Bone marrow (tissue), 2 donors: Measurements from ENCODE around the gene ITGB5.
A peak's percentile ranks its signal among the peaks of the same experiment; 100 is the strongest.
"Not testable (repeated sequence)": the region's sequence is repeated elsewhere in the genome, so short reads cannot be mapped to it uniquely, and the experiment has no call there.

Experiments
- DNase-seq, 2 donors: peaks; one replicate each; lab custom pipeline; 2025; lab: John Stamatoyannopoulos, UW

ITGB5 gene

DNA sequence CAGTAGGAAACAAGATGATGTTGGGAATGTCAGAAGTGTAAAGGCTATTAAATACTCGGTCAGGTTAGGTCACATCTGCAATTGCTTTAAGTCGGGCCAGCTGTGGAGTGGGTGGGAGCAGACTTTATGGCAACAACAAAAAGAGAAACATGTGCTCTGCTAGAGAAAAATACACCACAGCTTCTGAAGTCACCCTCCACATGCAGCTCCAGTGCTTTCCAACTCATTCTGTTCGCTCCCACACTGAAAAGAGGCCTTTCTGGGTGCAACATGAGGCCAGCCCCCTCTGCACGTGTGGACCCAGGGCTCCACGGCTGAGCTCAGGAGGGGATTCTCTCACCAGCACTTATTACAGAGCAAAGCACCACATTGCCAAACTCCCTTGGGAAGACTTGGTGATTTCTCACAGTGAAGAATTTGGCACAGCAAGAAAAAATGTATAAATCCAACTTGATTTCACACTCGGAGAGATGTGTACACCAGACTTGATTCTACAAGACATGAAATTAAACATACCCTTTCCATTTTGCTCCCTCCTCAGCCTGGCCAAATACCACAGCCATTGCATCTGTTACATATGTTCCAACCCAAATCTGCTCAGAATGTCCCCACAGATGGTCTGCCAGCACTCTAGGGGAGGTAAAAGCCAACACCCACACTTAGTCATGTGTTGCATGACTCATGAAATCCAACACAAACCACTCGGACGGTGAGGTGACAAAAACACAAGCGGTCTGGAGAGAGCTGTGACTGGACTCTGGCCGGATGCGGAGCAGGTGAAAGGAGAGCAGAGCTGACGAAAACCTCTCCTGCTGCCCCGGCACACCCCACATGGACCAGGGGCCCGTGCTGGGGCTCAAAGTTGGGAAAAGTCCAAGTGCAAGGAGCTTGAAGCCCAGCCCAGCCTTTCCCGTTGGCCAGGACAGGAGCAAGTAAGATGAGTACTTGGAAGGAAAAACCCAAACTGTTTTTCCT, 74.6 kb downstream of the ITGB5 start:
- no peak for DNase-seq

DNA sequence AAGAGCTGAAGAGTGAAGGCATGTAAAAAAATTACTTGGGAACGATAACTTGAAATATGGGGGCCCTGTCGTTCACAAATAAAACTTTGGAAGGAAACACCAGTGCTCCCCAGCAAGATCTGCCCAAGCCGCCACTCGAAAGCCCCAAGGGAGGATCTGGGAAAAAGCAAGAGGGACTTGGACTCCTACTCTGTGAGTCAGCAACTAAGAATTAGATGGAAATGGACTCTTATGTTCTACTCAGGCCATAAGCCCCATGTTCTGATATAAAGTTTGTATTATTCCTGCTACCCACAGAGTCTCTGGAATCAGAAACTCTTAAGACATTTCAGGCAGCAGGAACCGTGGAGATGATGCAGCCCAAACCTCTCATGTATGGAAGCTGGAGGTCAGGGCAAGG, 75.7 kb downstream of the ITGB5 start:
- no peak for DNase-seq

- DNase-seq: no peak
Measured at GRCh38 chr3:124810970-124811369, 76.2 kb downstream of the ITGB5 start.

GRCh38 chr3:124809039-124809438, 78.1 kb downstream of the ITGB5 start:
- DNase-seq: no peak

DNA sequence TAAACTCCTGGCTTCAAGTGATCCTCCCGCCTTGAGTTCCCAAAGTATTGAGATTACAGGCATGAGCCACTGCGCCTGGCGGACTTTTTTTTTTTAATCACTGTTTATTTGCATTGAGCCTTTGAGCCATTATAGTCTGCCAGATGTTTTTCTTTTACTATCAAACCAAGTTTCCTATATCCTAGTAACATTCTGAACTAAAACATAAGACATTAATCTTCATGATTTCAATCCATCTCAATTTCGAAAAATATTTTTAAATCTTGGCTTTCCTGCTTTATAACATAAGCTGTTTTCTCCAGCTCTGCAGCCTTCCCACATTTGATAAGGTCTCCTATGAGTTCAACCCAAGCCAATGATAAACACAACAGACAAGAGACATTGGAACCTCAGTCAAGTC, 81.5 kb downstream of the ITGB5 start:
- DNase-seq: no peak

GRCh38 chr3:124804875-124805274, 82.3 kb downstream of the ITGB5 start:
- no peak for DNase-seq

DNA sequence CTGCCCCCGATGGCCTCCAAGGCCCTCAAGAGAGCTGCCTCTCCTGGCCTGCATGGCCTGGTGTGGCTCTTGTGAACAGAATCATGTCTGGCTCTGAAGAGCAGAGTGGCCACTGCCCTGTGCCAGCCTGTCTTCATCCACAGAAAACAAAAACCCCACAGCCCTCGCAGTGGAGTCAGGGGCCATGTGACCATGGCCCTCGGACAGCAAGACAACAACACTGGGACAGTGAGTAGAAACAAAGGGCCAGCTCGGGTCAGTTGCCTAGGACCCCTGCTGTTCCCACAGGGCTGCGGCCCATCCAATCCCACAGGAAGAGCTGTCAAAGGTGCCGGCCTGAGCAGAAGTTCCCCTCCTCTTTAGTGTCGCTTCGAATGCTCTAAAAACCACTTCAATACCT, 84.5 kb downstream of the ITGB5 start:
- DNase-seq: no peak

- no peak for DNase-seq
Measured at GRCh38 chr3:124802061-124802698, 85.0 kb downstream of the ITGB5 start.

- no peak for DNase-seq
Measured at GRCh38 chr3:124800511-124801258, 86.5 kb downstream of the ITGB5 start.

DNA sequence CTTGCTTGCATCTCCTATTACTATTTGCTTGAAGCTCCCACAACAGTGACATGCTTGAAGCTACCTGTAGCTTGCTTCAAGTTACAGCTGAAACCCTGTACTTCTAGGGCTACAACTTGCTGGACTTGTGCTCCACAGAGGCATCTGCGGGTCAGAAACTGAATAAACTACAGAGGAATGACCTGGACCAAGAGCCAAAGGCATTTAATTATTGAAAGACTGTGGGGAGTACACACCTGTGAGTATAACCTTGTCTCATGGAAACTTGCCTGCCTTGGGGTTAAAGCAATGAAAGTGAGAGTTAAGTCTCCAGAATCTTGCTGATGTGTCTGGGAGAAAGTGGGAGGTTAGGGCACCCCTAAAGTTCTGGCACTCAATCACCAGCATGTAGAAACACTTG, 87.1 kb downstream of the ITGB5 start:
- DNase-seq: no peak

DNA sequence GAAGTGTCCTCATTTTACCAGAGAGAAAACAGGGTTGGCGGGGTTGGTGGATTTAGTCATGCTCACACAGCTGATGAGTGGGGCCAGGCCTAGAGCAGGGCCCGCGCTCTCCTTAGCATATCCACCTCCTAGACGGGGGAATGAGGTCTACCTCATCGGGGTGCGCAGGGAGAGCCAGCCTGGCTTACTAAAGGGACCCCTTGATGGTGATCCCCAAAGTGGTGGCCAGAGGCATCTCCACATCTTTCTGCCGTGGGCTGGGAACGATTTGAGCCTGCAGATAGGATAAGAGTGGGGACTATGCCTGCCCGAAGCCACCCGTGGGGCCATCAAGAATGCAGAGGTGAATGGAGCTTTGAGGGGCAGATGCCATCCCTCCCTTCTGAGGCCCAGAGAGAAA, 87.5 kb downstream of the ITGB5 start:
- DNase-seq: no peak

DNA sequence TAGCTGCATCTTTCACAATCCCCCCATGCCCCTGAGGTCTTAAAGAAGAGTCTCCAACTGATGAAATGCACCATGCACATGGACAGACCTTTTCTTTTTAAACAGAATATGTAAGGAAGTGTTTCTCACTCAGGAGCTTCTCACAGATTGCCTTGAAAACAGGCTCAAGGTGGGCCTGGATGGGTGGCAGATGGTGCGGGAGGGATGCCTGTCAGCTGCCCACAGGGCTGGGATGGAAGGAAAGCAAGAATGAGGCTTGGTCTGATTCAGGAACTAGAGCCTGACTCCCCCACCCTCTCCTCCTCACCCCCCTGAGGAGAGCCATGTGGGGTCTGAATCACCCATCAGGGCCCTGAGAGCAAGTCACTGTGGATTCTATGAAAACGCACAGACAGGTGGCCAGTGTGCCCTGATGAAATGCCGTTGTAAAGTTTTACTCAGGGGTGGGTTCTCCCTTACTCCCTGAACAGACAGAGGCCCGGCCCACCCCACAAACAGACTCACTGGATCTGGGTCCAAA, 89.7 kb downstream of the ITGB5 start:
- DNase-seq: no peak

- DNase-seq: no peak
Measured at GRCh38 chr3:124796477-124796876, 90.7 kb downstream of the ITGB5 start.

- no peak for DNase-seq
Measured at GRCh38 chr3:124793054-124793739, 94.0 kb downstream of the ITGB5 start.

DNA sequence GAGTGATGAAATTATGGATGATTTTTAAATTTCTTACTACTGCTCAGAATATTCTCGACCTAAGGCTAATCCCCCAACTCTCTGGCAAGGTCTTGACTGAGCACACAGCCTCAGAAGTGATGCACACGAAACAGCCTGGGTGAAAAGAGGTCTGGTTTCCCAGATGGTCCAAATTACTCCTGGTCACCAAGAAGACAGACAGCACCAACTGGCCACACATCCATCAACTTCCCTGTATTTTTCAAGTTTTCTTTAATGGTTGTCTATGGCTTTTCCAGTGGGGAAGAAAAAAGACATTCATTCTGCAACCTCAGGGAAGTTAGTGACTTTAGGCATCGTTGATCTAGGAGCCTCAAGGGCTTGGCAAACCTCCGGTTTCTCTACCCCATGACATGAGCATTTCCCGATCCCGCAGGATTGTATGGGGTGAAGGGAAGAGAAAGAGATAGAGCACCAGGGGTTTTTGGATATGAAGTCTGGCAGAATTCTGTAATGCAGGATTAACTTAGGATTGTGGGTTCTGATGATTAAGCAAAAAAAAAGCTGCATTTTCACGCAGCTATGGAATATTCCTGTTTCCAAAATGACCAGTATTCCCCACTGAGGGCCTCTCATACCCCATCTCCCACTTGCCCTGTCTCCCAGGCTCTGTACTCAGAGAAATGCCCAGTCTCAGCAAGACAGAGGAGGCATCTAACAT, 94.7 kb downstream of the ITGB5 start:
- DNase-seq: no peak

- DNase-seq: peak in 1 of 2 donors; percentile 53
Measured at GRCh38 chr3:124791639-124792151, 95.5 kb downstream of the ITGB5 start.

GRCh38 chr3:124791142-124791541, 96.0 kb downstream of the ITGB5 start:
- DNase-seq: no peak

GRCh38 chr3:124789103-124789502, 98.1 kb downstream of the ITGB5 start:
- DNase-seq: not testable (repeated sequence)

DNA sequence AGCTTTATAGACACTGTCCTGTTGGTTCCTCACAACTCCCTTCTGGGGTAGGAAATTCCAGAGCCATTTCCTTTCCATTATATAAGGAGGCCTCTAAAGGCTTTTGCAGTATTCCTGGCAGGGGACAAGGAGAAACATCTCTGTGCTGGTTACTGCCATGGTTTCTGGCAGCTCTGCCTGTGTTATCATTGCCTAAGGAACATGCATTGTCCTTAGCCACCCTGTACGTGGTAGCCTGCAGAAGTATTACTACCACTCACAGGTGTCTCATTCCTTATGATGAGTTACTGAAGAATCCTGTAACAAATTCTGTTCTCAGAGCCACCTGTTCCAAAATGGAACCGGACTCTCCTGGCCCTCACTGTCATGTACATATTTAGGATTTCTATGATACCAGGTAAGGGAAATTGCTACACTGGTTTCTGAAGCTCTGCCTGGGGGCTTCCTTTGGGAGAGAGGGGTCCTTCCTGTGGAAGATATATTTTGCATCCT, 98.9 kb downstream of the ITGB5 start:
- no peak for DNase-seq

GRCh38 chr3:124787476-124788195, 99.5 kb downstream of the ITGB5 start:
- DNase-seq: no peak
